Duodenal mucosa (tissue), 2 donors: ENCODE measurements around the gene PPOX.
A peak's percentile ranks its signal among the peaks of the same experiment; 100 is the strongest.

Experiments
- H3K27ac ChIP-seq: one replicate; pipeline ENCODE4 v1.7.0; 2013; ENCODE audit warnings: low read depth, low read length
- H3K27me3 ChIP-seq, 2 donors: one replicate each; pipeline ENCODE4 v1.7.0; 2013; ENCODE audit warnings: low read length in 2 of 2, control low read depth in 1 of 2; ENCODE audit not compliant: insufficient read depth in 2 of 2, control insufficient read depth in 1 of 2
- H3K36me3 ChIP-seq, 2 donors: one replicate each; pipeline ENCODE4 v1.7.0; 2013; ENCODE audit warnings: low read length in 2 of 2, control low read depth in 1 of 2; ENCODE audit not compliant: insufficient read depth in 2 of 2, control insufficient read depth in 1 of 2
- H3K4me1 ChIP-seq, 2 donors: one replicate each; pipeline ENCODE4 v1.7.0; 2013; ENCODE audit warnings: low read length in 2 of 2, control low read depth in 1 of 2; ENCODE audit not compliant: insufficient read depth in 2 of 2, control insufficient read depth in 1 of 2
- H3K4me3 ChIP-seq, 2 donors: one replicate each; pipeline ENCODE4 v1.7.0; 2013; ENCODE audit warnings: low read length in 2 of 2, low read depth in 1 of 2
- H3K9ac ChIP-seq, 2 donors: one replicate each; pipeline ENCODE4 v1.7.0; 2013; ENCODE audit warnings: low read length in 2 of 2, low read depth in 1 of 2
- H3K9me3 ChIP-seq, 2 donors: one replicate each; pipeline ENCODE4 v1.7.0; 2013; ENCODE audit warnings: low read length in 2 of 2, control low read depth in 1 of 2; ENCODE audit not compliant: control insufficient read depth in 1 of 2

PPOX gene

GRCh38 chr1:161174911-161175310 lies 8.7 kb downstream of the PPOX start:
- no peak overlapping the region for H3K4me3 ChIP-seq
- H3K27ac ChIP-seq, result no peak overlapping the region
- no peaks in the 10 kb centered on the region for H3K27me3 ChIP-seq
- peaks cover 20 to 34% of the 10 kb centered on the region in 2 donors for H3K4me1 ChIP-seq
- no peaks in the 10 kb centered on the region for H3K9me3 ChIP-seq
- peaks cover 33 to 54% of the 10 kb centered on the region in 2 donors for H3K36me3 ChIP-seq
- no peak overlapping the region for H3K9ac ChIP-seq

GRCh38 chr1:161175771-161176453 lies 9.7 kb downstream of the PPOX start:
- Histone ChIP-seq H3K4me3 (peak overlapping the region; percentile 84 to 99), H3K9ac (peak overlapping the region; percentile 90 to 96), H3K27ac (no peak overlapping the region), H3K27me3 (no peaks in the 10 kb centered on the region), H3K9me3 (no peaks in the 10 kb centered on the region), H3K4me1 (peaks cover 20 to 34% of the 10 kb centered on the region in 2 donors), H3K36me3 (peaks cover 26 to 44% of the 10 kb centered on the region in 2 donors)

DNA sequence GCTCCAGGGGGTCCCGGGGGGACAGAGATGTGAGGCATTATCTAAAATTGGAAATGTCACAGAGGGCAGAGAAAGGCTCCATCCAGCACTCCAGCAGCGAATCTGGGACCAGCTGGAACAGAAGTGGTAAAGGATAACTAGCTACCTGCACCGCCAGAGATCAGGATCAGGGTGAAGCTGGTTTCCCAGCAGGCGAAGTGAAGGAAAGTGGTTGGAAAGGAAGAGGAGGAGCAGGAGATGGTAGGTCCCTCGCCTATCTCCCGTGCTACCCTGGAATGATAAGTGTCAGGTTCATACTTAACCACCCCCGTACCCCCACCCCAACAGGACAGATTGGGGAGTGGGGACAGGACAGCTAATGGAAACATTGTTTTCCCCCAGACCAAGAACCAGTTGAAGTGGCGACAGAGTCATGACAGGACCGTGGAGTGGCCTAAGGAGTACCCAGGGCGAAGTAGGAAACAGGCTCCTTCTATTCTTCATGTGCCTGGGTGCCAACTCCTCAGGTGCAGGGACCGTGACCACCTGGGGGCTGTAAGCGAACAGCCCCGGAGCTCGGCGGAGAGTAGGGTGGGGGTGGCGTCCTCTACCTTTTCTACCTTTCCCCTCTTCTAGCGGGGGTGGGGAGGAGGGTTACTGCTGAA lies 10.4 kb downstream of the PPOX start:
- Histone ChIP-seq H3K9me3 (no peaks in the 10 kb centered on the region), H3K9ac (peak overlapping the region; percentile 90 to 96), H3K27ac (peak overlapping the region; percentile 79), H3K4me1 (peaks cover 20 to 34% of the 10 kb centered on the region in 2 donors), H3K4me3 (peak overlapping the region; percentile 84 to 99), H3K36me3 (peaks cover 25 to 38% of the 10 kb centered on the region in 2 donors), H3K27me3 (no peaks in the 10 kb centered on the region)

DNA sequence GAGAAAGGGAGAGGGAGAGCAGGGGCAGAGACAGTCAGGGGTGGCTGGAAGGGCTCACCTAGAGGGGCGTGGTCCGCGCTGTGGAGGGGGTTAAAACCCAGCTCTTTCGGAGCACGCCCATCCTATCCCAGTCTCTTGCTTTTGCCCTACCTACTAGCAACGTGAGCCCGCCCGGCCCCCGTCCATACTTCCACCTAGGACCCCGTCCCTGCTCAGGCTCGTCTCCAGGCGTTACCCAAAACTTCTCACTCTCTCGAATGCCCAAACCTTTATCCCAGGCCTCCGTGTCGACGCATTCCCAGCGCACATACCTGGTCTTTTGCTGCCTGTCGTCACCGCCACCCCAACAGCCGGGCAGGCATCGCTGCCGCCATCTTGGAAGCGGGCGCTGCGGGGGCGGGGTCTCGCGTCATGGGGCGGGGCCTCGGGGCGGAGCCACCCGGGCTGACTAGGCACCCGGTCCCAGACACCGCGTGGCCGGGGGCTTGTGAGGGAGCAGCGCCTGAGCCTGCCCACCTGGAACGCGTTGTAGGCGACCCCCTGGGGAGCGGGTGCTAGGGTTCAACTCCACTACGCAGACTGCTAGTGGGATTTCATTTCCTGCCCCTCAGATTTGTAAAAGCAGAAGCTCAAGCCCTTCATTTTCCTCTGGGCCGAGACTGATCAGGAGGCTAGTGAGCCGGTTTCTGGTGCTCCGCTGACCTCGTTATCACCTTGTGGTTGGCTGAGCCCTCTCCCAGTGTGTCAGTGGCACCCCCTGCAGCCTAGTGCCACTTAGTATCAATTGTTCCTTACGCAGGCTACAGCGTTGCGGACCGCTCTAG lies 11.1 kb downstream of the PPOX start, which contains the start of gene B4GALT3:
TSS of gene B4GALT3 (minus strand) at position 396 of the 824 bp plus-strand sequence. CDS start 1,447 bp downstream, outside the sequence.
- H3K27me3 ChIP-seq, result no peaks in the 10 kb centered on the region
- H3K36me3 ChIP-seq, result peaks cover 20 to 30% of the 10 kb centered on the region in 2 donors
- H3K9me3 ChIP-seq, result no peaks in the 10 kb centered on the region
- H3K9ac ChIP-seq, result peak within 1 kb of the TSS; percentile 90 to 96
- peak within 1 kb of the TSS; percentile 84 to 99 for H3K4me3 ChIP-seq
- peaks cover 20 to 37% of the 10 kb centered on the region in 2 donors for H3K4me1 ChIP-seq
- peak within 1 kb of the TSS; percentile 79 for H3K27ac ChIP-seq

- no peaks in the 10 kb centered on the region for H3K27me3 ChIP-seq
- peaks cover 19 to 25% of the 10 kb centered on the region in 2 donors for H3K36me3 ChIP-seq
- H3K4me1 ChIP-seq, result peaks cover 20 to 36% of the 10 kb centered on the region in 2 donors
- peak overlapping the region; percentile 11 for H3K27ac ChIP-seq
- peak overlapping the region; percentile 90 to 96 for H3K9ac ChIP-seq
- peak overlapping the region; percentile 84 to 99 for H3K4me3 ChIP-seq
- H3K9me3 ChIP-seq, result no peaks in the 10 kb centered on the region
These were observed 11.7 kb downstream of the PPOX start for GRCh38 chr1:161177936-161178244.

DNA sequence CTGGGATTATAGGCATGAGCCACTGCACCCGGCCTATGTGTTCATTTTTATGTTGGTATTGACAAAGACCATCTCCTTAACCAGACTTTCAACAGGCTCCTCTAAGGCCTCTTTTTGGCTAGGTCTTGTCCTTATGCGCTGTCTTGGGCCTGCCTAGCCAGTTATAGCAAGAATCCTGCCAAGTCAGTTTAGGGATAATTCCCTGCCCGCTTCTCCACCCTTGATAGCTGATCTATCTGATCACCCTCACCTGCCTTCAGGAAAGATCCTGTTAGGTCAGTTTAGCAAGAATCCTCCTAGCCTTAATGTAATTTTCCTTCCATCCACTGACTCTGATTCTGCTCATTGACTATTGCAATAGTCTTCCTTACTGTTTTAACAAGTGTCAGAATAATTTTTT lies 13.5 kb downstream of the PPOX start:
- Histone ChIP-seq H3K4me1 (peaks cover 25 to 34% of the 10 kb centered on the region in 2 donors), H3K27me3 (no peaks in the 10 kb centered on the region), H3K27ac (no peak overlapping the region)

GRCh38 chr1:161180639-161181038 lies 14.4 kb downstream of the PPOX start:
- no peaks in the 10 kb centered on the region for H3K27me3 ChIP-seq
- H3K4me1 ChIP-seq, result peaks cover 26 to 32% of the 10 kb centered on the region in 2 donors
- H3K27ac ChIP-seq, result no peak overlapping the region
- no peaks in the 10 kb centered on the region for H3K9me3 ChIP-seq
- H3K36me3 ChIP-seq, result peaks cover 0 to under 1% of the 10 kb centered on the region in 2 donors
- no peak overlapping the region for H3K9ac ChIP-seq
- no peak overlapping the region for H3K4me3 ChIP-seq

More for the DNA sequence above, 13.5 kb downstream of the PPOX start:
- H3K9me3 ChIP-seq, result no peaks in the 10 kb centered on the region
- no peak overlapping the region for H3K9ac ChIP-seq
- H3K36me3 ChIP-seq, result peaks cover 5 to 10% of the 10 kb centered on the region in 2 donors
- H3K4me3 ChIP-seq, result no peak overlapping the region

GRCh38 chr1:161182214-161182613 lies 16.0 kb downstream of the PPOX start:
- Histone ChIP-seq H3K27ac (no peak overlapping the region), H3K9ac (no peak overlapping the region), H3K27me3 (no peaks in the 10 kb centered on the region), H3K36me3 (no peaks in the 10 kb centered on the region), H3K4me3 (no peak overlapping the region), H3K4me1 (peaks cover 26 to 31% of the 10 kb centered on the region in 2 donors), H3K9me3 (no peaks in the 10 kb centered on the region)

DNA sequence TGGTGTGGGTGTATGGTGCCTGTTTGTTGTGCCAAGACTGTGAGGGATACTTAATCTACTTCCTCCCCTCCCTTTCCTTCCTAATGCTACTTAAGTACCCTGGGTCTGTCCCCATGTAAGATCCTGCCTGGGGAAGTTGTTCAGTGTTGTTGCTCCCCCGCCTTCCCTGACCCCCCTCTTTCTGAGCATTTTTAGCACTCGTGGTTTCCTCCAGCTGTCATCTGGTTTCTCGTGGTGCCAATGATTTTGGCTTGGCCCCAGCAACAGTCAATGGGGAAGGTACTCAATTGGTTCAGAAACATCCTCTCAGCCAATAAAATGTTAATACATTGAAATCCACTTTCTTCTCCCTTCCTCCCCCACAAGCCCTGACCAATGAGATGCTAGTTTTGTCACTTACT lies 19.1 kb downstream of the PPOX start:
- Histone ChIP-seq H3K36me3 (no peaks in the 10 kb centered on the region), H3K27ac (peak overlapping the region; percentile 74), H3K9ac (peak overlapping the region in 1 of 2 donors; percentile 27), H3K4me1 (peaks cover 22 to 25% of the 10 kb centered on the region in 2 donors), H3K27me3 (no peaks in the 10 kb centered on the region), H3K4me3 (peak overlapping the region in 1 of 2 donors; percentile 9), H3K9me3 (no peaks in the 10 kb centered on the region)
